ENCODE measurements around the gene ZCCHC10.

GRCh38 chr5:133056891-133057290 lies 30.5 kb upstream of the ZCCHC10 start:
- TF ChIP-seq EP300 (IDR thresholded peaks at IDR 0.05; ENCODE audit: low read depth) (no peak), CTCF (IDR thresholded peaks at IDR 0.05) (no peak)

Measured in transverse colon (tissue), 3 donors.